ENCODE measurements around the gene HMGB4. TPM values are rescaled to one million over a fixed set of nuclear protein-coding genes. Genes with fewer than 3 reads are reported as not detected.

The HMGB4 gene
- total and polyA plus RNA-seq, 3 donors from 2014 or later: 237 to 687 (median 622) TPM

GRCh38 chr1:33819913-33820311 is 44.0 kb upstream of the HMGB4 start:
- 86 to 91% methylated on average over 7 of the region's 7 CpGs for WGBS, 2 donors
- intact Hi-C loops (cut with DNase I; ENCODE audit: low total_unique reads): no loop called here
- no peak overlapping the region for H3K4me3 ChIP-seq
- H3K9me3 ChIP-seq: no peaks in the 10 kb centered on the region
- H3K4me1 ChIP-seq: no peaks in the 10 kb centered on the region
- DNase-seq: no peak
- H3K27ac ChIP-seq: no peak overlapping the region
- H3K27me3 ChIP-seq: no peaks in the 10 kb centered on the region
- TF ChIP-seq CTCF (IDR thresholded peaks at IDR 0.05) (no peak), POLR2A (IDR thresholded peaks at IDR 0.05) (no peak)
- no peaks in the 10 kb centered on the region for H3K36me3 ChIP-seq (ENCODE audit: low read depth, missing control alignments)

- no peaks in the 10 kb centered on the region for H3K9me3 ChIP-seq
- no peaks in the 10 kb centered on the region for H3K4me1 ChIP-seq
- no peak for TF ChIP-seq POLR2A (IDR thresholded peaks at IDR 0.05)
- TF ChIP-seq CTCF (IDR thresholded peaks at IDR 0.05): no peak
- no peak overlapping the region for H3K27ac ChIP-seq
- no peaks in the 10 kb centered on the region for H3K27me3 ChIP-seq
- 89 to 91% methylated on average over 5 of the region's 5 CpGs for WGBS, 2 donors
- H3K4me3 ChIP-seq: no peak overlapping the region
- intact Hi-C loops (cut with DNase I; ENCODE audit: low total_unique reads): no loop called here
- no peak for DNase-seq
- H3K36me3 ChIP-seq (ENCODE audit: low read depth, missing control alignments): no peaks in the 10 kb centered on the region
Measured at GRCh38 chr1:33820804-33821203, 43.1 kb upstream of the HMGB4 start.

- Histone ChIP-seq H3K9me3 (no peaks in the 10 kb centered on the region), H3K4me3 (no peak overlapping the region), H3K27me3 (no peaks in the 10 kb centered on the region), H3K27ac (no peak overlapping the region), H3K36me3 (ENCODE audit: low read depth, missing control alignments) (no peaks in the 10 kb centered on the region), H3K4me1 (no peaks in the 10 kb centered on the region)
- no peak for TF ChIP-seq CTCF (IDR thresholded peaks at IDR 0.05)
- TF ChIP-seq POLR2A (IDR thresholded peaks at IDR 0.05): no peak
- 92 to 97% methylated on average over 5 to 6 of the region's 6 CpGs for WGBS, 2 donors
- intact Hi-C loops (cut with DNase I; ENCODE audit: low total_unique reads): no loop called here
- no peak for DNase-seq
Measured at GRCh38 chr1:33821291-33821690, 42.6 kb upstream of the HMGB4 start.

GRCh38 chr1:33822396-33822795 is 41.5 kb upstream of the HMGB4 start:
- no peaks in the 10 kb centered on the region for H3K9me3 ChIP-seq
- TF ChIP-seq CTCF (IDR thresholded peaks at IDR 0.05): no peak
- no peaks in the 10 kb centered on the region for H3K27me3 ChIP-seq
- H3K27ac ChIP-seq: no peak overlapping the region
- no peaks in the 10 kb centered on the region for H3K4me1 ChIP-seq
- H3K4me3 ChIP-seq: no peak overlapping the region
- intact Hi-C loops (cut with DNase I; ENCODE audit: low total_unique reads): no loop called here
- no peak for DNase-seq
- H3K36me3 ChIP-seq (ENCODE audit: low read depth, missing control alignments): no peaks in the 10 kb centered on the region
- WGBS, 2 donors: 83 to 89% methylated on average over 5 to 6 of the region's 6 CpGs

GRCh38 chr1:33823401-33823800 is 40.5 kb upstream of the HMGB4 start:
- H3K9me3 ChIP-seq: no peaks in the 10 kb centered on the region
- no peaks in the 10 kb centered on the region for H3K36me3 ChIP-seq (ENCODE audit: low read depth, missing control alignments)
- TF ChIP-seq POLR2A (IDR thresholded peaks at IDR 0.05) (no peak), CTCF (IDR thresholded peaks at IDR 0.05) (no peak)
- WGBS, 2 donors: 92 to 93% methylated on average over 2 of the region's 2 CpGs
- no peak overlapping the region for H3K4me3 ChIP-seq
- H3K4me1 ChIP-seq: no peaks in the 10 kb centered on the region
- H3K27ac ChIP-seq: no peak overlapping the region
- intact Hi-C loops (cut with DNase I; ENCODE audit: low total_unique reads): no loop called here
- no peak for DNase-seq
- H3K27me3 ChIP-seq: no peaks in the 10 kb centered on the region

All from testis (tissue), 3 donors.